Occipital lobe (tissue), 2 donors: ENCODE measurements around the gene YLPM1. TPM values are rescaled to one million over a fixed set of nuclear protein-coding genes. Genes with fewer than 3 reads are reported as not detected.

Experiments
- DNase-seq: peaks from one replicate; lab custom pipeline; 2025; lab: John Stamatoyannopoulos, UW
- total RNA-seq: library from RNA; depleted of rRNA; stranded (reverse); fragments of >200 nt; gene quantifications from one replicate; pipeline ENCODE4 v1.2.3, GENCODE V29; 2014

YLPM1 gene
- total RNA-seq, 1 donor from 2014 or later = 79.4 TPM

- no peak for DNase-seq
Observed at GRCh38 chr14:74786796-74787315, 23.7 kb downstream of the YLPM1 start.

GRCh38 chr14:74792249-74793039, 29.3 kb downstream of the YLPM1 start:
- no peak for DNase-seq

- DNase-seq = no peak
Observed at GRCh38 chr14:74793506-74794155, 30.5 kb downstream of the YLPM1 start.

- DNase-seq = no peak
Observed at GRCh38 chr14:74794947-74795346, 31.8 kb downstream of the YLPM1 start.

GRCh38 chr14:74799765-74800164, 36.6 kb downstream of the YLPM1 start:
- DNase-seq = no peak

- no peak for DNase-seq
Observed at GRCh38 chr14:74800780-74801179, 37.7 kb downstream of the YLPM1 start.

- DNase-seq = no peak
Observed at GRCh38 chr14:74801396-74801795, 38.3 kb downstream of the YLPM1 start.

GRCh38 chr14:74804219-74804825, 41.2 kb downstream of the YLPM1 start:
- DNase-seq = no peak

GRCh38 chr14:74807853-74808545, 44.9 kb downstream of the YLPM1 start:
- DNase-seq = no peak

- no peak for DNase-seq
Observed at GRCh38 chr14:74816124-74816523, 53.0 kb downstream of the YLPM1 start.

GRCh38 chr14:74820288-74820687, 57.2 kb downstream of the YLPM1 start:
- no peak for DNase-seq

GRCh38 chr14:74821267-74821915, 58.3 kb downstream of the YLPM1 start:
- DNase-seq = no peak

- no peak for DNase-seq
Observed at GRCh38 chr14:74824997-74825396, 61.9 kb downstream of the YLPM1 start.

GRCh38 chr14:74826574-74826973, 63.5 kb downstream of the YLPM1 start:
- DNase-seq = no peak

GRCh38 chr14:74829251-74829650, 66.1 kb downstream of the YLPM1 start:
- DNase-seq = no peak

GRCh38 chr14:74832849-74833248, 69.7 kb downstream of the YLPM1 start:
- no peak for DNase-seq

GRCh38 chr14:74834692-74835392, 71.7 kb downstream of the YLPM1 start:
- DNase-seq = no peak

GRCh38 chr14:74835645-74836250, 72.6 kb downstream of the YLPM1 start:
- DNase-seq = no peak

GRCh38 chr14:74836251-74836960, 73.3 kb downstream of the YLPM1 start:
- DNase-seq = no peak

- no peak for DNase-seq
Observed at GRCh38 chr14:74838166-74838565, 75.0 kb downstream of the YLPM1 start.
